Mucosa of descending colon (tissue), 3 donors: ENCODE results near the gene TRMT1. TPM values are rescaled to one million over a fixed set of nuclear protein-coding genes. Genes with fewer than 3 reads are reported as not detected.

ENCODE experiments used
- ATAC-seq: fragments of 200-7000 bp; cut with Tn5 transposase; one replicate; pipeline ENCODE4 v1.9.1; 2020; ENCODE audit warnings: mild to moderate bottlenecking, moderate library complexity
- DNase-seq, 3 donors: peaks; one replicate each; pipeline ENCODE4 v3.0.0-alpha.2; 2020
- H3K36me3 ChIP-seq: fragments of 200-600 bp; one replicate; pipeline ENCODE4 v1.8.0; 2021; ENCODE audit warnings: low read depth, mild to moderate bottlenecking
- H3K4me1 ChIP-seq: fragments of 200-600 bp; one replicate; pipeline ENCODE4 v1.8.0; 2021; ENCODE audit warnings: low read depth, mild to moderate bottlenecking
- H3K4me3 ChIP-seq: fragments of 200-600 bp; one replicate; pipeline ENCODE4 v1.8.0; 2021; ENCODE audit warnings: mild to moderate bottlenecking
- H3K9me3 ChIP-seq: fragments of 200-600 bp; one replicate; pipeline ENCODE4 v1.8.0; 2021; ENCODE audit warnings: mild to moderate bottlenecking
- intact Hi-C, 2 donors: fragments of 100-400 bp; cut with DNase I in 1 of 2; cut with micrococcal nuclease in 1 of 2; formaldehyde crosslinking; loops; one replicate each; pipeline versions ENCODE4 v1.11.0 to v1.11.1; 2022; cut with DNase I, micrococcal nuclease
- total RNA-seq, 3 donors: library from RNA; stranded (reverse); fragmentation: NEBNext Ultra II Directional in 2 of 3; extraction: Animal tissue kit (Norgen Biotek cat#: 25700) in 2 of 3; gene quantifications; one replicate each; pipeline versions ENCODE4 v1.2.1 to v1.2.4, GENCODE V29; 2021 to 2023
- TF ChIP-seq, protein P1 (sequence below): fragments of 200-600 bp; IDR thresholded peaks from one replicate; pipeline ENCODE4 v1.8.0; 2022; ENCODE audit warnings: antibody characterized with exemption, mild to moderate bottlenecking
- donor health status: DM: no; HTN: no; CAD: no; lungs with moderate emphysema.
- donor health status: DM: no; HTN: no; CAD: no.
- donor health status: DM: no; HTN: yes; CAD: no.

The TRMT1 gene
- total RNA-seq, 3 donors from 2014 or later, result 26.6 to 37.9 (median 30.0) TPM

DNA sequence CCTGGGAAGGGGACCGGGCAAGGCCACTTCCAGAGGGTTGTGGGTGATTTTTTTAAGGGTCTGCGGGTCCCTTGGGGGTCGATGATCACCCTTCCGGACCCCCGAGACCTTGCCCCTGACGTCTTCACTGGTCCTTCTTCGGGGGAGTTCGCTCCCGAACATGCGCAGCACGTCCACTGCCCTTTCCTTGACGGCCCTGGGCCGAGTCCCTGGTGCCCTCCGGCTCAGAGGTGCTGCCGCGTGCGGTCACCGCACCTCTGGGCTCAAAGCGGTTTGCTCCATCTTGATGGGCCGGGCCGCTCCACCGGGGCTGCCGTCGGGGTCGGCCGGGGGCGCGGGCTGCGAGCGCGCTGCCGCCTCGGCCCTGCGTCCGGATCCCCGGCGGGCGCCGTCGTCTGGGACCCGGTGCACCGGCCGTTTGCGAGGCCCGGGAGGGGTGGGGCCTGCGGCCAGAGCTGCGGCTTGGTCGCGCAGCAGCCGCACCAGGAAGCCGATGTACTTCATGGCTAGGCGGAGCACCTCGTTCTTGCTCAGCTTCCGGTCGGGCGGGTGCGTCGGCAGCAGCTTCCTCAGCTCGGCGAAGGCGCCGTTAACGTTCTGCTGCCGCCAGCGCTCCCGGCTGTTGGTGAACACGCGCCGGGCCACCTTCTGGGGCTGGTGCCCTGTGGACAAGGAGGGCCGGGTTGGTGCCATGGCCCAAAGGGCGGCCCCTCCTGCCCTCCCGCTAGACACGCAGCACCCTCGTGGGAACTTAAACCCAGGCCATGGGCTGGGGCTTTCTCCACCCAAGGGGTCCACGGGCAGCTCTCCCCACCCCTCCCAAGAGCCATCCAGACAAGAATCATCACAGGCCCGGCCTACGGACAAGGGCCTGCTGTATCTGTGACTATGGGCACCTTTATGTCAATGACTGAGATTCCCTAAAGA is 17.2 kb downstream of the TRMT1 start:
- H3K4me3 ChIP-seq, result no peak overlapping the region
- DNase-seq, result peak; percentile 83 to 94 (median 86)
- no peaks in the 10 kb centered on the region for H3K9me3 ChIP-seq
- intact Hi-C loops, result loop anchor here in 1 of 2 donors (10.0 kb wide), 1 partner anchor 115 kb away; no protein-coding TSS in a partner anchor
- ATAC-seq, result peak; percentile 78
- H3K36me3 ChIP-seq, result no peaks in the 10 kb centered on the region
- TF ChIP-seq, protein P1, sequence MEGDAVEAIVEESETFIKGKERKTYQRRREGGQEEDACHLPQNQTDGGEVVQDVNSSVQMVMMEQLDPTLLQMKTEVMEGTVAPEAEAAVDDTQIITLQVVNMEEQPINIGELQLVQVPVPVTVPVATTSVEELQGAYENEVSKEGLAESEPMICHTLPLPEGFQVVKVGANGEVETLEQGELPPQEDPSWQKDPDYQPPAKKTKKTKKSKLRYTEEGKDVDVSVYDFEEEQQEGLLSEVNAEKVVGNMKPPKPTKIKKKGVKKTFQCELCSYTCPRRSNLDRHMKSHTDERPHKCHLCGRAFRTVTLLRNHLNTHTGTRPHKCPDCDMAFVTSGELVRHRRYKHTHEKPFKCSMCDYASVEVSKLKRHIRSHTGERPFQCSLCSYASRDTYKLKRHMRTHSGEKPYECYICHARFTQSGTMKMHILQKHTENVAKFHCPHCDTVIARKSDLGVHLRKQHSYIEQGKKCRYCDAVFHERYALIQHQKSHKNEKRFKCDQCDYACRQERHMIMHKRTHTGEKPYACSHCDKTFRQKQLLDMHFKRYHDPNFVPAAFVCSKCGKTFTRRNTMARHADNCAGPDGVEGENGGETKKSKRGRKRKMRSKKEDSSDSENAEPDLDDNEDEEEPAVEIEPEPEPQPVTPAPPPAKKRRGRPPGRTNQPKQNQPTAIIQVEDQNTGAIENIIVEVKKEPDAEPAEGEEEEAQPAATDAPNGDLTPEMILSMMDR, result no peak
- peaks cover 39% of the 10 kb centered on the region for H3K4me1 ChIP-seq

DNA sequence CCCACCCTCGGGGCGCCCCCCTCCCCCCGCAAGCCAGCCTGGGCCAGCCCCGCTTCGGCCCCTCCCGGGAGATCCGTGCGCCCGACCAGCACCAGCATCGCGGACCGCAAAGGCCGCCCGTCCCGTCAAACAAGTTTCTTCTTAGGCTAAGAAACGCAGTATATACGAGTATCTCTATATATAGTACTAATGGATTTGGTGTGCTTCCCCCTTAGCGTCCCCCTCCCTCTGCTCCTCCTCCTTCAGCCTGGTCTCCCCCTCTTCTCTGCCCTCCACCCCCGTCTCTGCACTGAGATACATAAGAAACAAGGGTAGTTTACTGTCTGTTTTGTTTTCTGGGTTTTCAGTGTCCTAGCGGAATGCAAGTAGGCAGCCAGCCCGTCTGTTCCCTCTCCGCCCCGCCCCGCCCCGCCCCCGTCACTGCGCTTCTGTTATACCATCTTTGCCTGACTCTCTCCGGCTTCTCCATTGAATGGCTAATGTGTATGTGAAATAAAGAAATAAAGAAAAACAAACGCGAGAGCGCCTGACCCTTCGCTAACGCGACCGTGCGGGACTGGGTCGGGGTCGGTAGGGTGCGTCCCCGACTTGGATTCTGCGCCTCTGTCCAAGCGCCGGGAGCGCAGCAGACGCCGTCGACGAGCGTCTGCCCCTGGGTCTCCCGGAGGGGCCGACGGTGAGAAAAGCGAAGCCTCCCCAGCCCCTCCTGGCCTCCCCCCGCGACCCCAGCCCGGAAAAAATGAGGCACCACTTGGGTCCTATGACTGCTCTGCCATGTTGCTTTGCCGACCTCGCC is 18.1 kb downstream of the TRMT1 start:
- DNase-seq (peak; percentile 43 to 72 (median 62)), ATAC-seq (peak; percentile 35)
- TF ChIP-seq, protein P1, result no peak
- intact Hi-C loops, result loop anchor here in 1 of 2 donors (10.0 kb wide), 1 partner anchor 114 kb away; no protein-coding TSS in a partner anchor
- H3K9me3 ChIP-seq, result no peaks in the 10 kb centered on the region
- H3K4me3 ChIP-seq, result no peak overlapping the region
- no peaks in the 10 kb centered on the region for H3K36me3 ChIP-seq
- peaks cover 46% of the 10 kb centered on the region for H3K4me1 ChIP-seq

DNA sequence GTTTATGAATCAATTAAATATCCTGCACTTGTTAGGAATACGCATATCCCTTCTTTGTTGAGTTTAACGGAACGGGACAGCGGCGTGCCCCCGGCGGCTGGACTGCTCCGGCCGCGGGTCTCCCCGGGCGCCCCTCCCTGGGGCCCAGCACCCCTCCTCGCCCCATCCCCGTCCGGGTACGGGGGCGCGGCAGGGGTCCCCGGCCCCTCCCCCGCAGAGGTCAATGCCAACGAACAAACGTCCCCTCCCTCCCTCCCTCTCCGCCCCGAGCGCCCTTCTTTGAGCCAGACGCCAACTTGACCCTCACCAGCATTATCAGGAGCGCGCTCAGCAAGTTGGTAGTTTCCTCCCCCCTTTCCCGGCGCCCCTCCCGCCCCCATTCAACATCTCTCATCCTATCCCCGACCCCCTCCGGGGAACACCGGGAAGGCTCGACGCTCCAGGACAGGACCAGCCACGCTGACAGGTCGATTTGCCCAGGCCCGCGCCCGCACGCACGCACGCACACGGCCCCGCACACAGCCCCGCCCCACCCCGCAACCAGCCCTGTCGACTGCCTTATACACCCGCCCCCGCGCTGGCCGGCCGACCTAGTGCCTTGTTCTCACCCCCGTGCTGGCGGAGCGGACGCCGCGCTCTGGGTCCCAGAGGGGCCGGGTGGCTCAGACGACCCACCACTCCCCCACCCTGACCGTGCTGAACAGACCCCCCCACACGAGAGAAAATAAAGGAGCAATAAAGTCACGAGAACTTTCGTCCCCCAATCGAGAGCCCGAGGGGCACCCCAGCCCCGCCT is 18.9 kb downstream of the TRMT1 start:
- TF ChIP-seq, protein P1, result no peak
- no peak overlapping the region for H3K4me3 ChIP-seq
- ATAC-seq, result no peak
- H3K36me3 ChIP-seq, result no peaks in the 10 kb centered on the region
- H3K9me3 ChIP-seq, result no peaks in the 10 kb centered on the region
- peak; percentile 45 to 82 (median 59) for DNase-seq
- H3K4me1 ChIP-seq, result peaks cover 41% of the 10 kb centered on the region
- intact Hi-C loops, result loop anchor here in 1 of 2 donors (10.0 kb wide), 1 partner anchor 113 kb away; no protein-coding TSS in a partner anchor

DNA sequence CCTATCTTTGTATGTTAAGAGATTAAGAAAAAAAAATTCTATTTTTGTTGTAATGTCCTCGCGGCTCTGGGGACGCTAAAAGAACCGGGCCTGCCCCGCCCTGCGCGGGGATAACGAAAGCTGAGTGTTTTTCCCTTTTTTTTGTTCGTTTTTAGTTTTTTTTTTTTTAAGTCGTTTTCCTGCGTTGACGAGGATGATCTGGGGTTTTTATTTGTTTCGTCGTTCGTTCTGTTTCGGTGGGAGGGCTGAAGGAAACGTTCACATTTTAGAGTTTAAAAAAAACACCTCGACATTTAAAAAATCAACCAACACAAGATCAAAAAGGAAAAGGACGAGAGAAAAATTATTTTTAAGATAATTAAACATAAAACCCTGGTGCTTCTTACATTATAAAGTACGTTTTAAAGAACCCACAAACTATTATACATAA is 19.5 kb downstream of the TRMT1 start:
- no peaks in the 10 kb centered on the region for H3K36me3 ChIP-seq
- H3K4me3 ChIP-seq, result no peak overlapping the region
- no peak for ATAC-seq
- intact Hi-C loops, result loop anchor here in 1 of 2 donors (10.0 kb wide), 1 partner anchor 112 kb away; no protein-coding TSS in a partner anchor
- DNase-seq, result no peak
- peaks cover 34% of the 10 kb centered on the region for H3K4me1 ChIP-seq
- TF ChIP-seq, protein P1, result no peak
- H3K9me3 ChIP-seq, result no peaks in the 10 kb centered on the region
